OCI-LY7 (cell line): ENCODE measurements around the gene DNMT3A.

Experiments
- CTCF ChIP-seq: fragments of 200-600 bp; sonication (generic); conservative IDR thresholded peaks from 2 replicates; pipeline ENCODE4 v1.5.1; 2014; ENCODE audit warnings: mild to moderate bottlenecking, antibody characterized with exemption, low read length, moderate library complexity, mixed read lengths
- EZH2phosphoT487 ChIP-seq: fragments of 200-600 bp; sonication (generic); IDR thresholded peaks from 2 replicates; pipeline ENCODE4 v1.6.1; 2018; ENCODE audit warnings: low read depth, borderline replicate concordance, mild to moderate bottlenecking, mixed run types, antibody characterized with exemption, low read length, moderate library complexity, mixed read lengths

- no peak for TF ChIP-seq CTCF
- TF ChIP-seq EZH2phosphoT487: no peak
These were observed 125.6 kb downstream of the DNMT3A start for GRCh38 chr2:25215948-25216679.
